ENCODE results near the gene DYSF. TPM values are rescaled to one million over a fixed set of nuclear protein-coding genes. Genes with fewer than 3 reads are reported as not detected.

The DYSF gene
- total RNA-seq, 4 donors from 2014 or later: 2.8 to 14.9 (median 4.0) TPM

- Histone ChIP-seq H3K9me3 (no peaks in the 10 kb centered on the region), H3K4me3 (no peak overlapping the region), H3K36me3 (no peaks in the 10 kb centered on the region), H3K27ac (no peak overlapping the region), H3K4me1 (no peaks in the 10 kb centered on the region), H3K27me3 (no peaks in the 10 kb centered on the region)
- DNase-seq: no peak
- no peak for TF ChIP-seq CTCF (IDR thresholded peaks at IDR 0.05)
- no peak for TF ChIP-seq POLR2A (IDR thresholded peaks at IDR 0.05)
Observed at GRCh38 chr2:71681626-71682025, 228.3 kb downstream of the DYSF start.

- TF ChIP-seq POLR2A (IDR thresholded peaks at IDR 0.05) (no peak), CTCF (IDR thresholded peaks at IDR 0.05) (no peak)
- H3K36me3 ChIP-seq: no peaks in the 10 kb centered on the region
- H3K4me1 ChIP-seq: no peaks in the 10 kb centered on the region
- no peaks in the 10 kb centered on the region for H3K9me3 ChIP-seq
- no peak overlapping the region for H3K27ac ChIP-seq
- H3K4me3 ChIP-seq: no peak overlapping the region
- no peaks in the 10 kb centered on the region for H3K27me3 ChIP-seq
- peak in 1 of 3 donors; percentile 10 for DNase-seq
Observed at GRCh38 chr2:71682341-71682740, 229.0 kb downstream of the DYSF start.

GRCh38 chr2:71683070-71683469 lies 229.7 kb downstream of the DYSF start:
- H3K4me1 ChIP-seq: no peaks in the 10 kb centered on the region
- H3K27me3 ChIP-seq: no peaks in the 10 kb centered on the region
- H3K36me3 ChIP-seq: no peaks in the 10 kb centered on the region
- peak in 1 of 3 donors; percentile 34 for DNase-seq
- TF ChIP-seq CTCF (IDR thresholded peaks at IDR 0.05): no peak
- no peak for TF ChIP-seq POLR2A (IDR thresholded peaks at IDR 0.05)
- no peak overlapping the region for H3K4me3 ChIP-seq
- no peaks in the 10 kb centered on the region for H3K9me3 ChIP-seq
- no peak overlapping the region for H3K27ac ChIP-seq

- Histone ChIP-seq H3K27me3 (no peaks in the 10 kb centered on the region), H3K9me3 (no peaks in the 10 kb centered on the region), H3K27ac (no peak overlapping the region), H3K4me3 (no peak overlapping the region), H3K4me1 (no peaks in the 10 kb centered on the region), H3K36me3 (no peaks in the 10 kb centered on the region)
- peak in 1 of 3 donors; percentile 15 for DNase-seq
- no peak for TF ChIP-seq CTCF (IDR thresholded peaks at IDR 0.05)
- no peak for TF ChIP-seq POLR2A (IDR thresholded peaks at IDR 0.05)
Observed at GRCh38 chr2:71683666-71684065, 230.3 kb downstream of the DYSF start.

GRCh38 chr2:71684226-71685072 lies 231.1 kb downstream of the DYSF start:
- no peaks in the 10 kb centered on the region for H3K36me3 ChIP-seq
- H3K27ac ChIP-seq: no peak overlapping the region
- no peaks in the 10 kb centered on the region for H3K9me3 ChIP-seq
- H3K4me3 ChIP-seq: no peak overlapping the region
- H3K27me3 ChIP-seq: no peaks in the 10 kb centered on the region
- H3K4me1 ChIP-seq: no peaks in the 10 kb centered on the region
- peak in 1 of 3 donors; percentile 26 for DNase-seq
- no peak for TF ChIP-seq POLR2A (IDR thresholded peaks at IDR 0.05)
- TF ChIP-seq CTCF (IDR thresholded peaks at IDR 0.05): no peak

All from Peyer's patch (tissue), 4 donors.